Activated CD4-positive, alpha-beta T cell treated with anti-CD3 and anti-CD28 coated beads, Interleukin-2, Interleukin-4, amounts not matched to agents 100 ng/mL and 50 ng/mL, durations not matched to agents 16 hours and 8 hours (primary cell): ENCODE results near the gene EBF4.

Experiments
- DNase-seq: peaks from one replicate; pipeline ENCODE4 v3.0.0-alpha.2; 2020; ENCODE audit warnings: low spot score

Gene EBF4, protein sequence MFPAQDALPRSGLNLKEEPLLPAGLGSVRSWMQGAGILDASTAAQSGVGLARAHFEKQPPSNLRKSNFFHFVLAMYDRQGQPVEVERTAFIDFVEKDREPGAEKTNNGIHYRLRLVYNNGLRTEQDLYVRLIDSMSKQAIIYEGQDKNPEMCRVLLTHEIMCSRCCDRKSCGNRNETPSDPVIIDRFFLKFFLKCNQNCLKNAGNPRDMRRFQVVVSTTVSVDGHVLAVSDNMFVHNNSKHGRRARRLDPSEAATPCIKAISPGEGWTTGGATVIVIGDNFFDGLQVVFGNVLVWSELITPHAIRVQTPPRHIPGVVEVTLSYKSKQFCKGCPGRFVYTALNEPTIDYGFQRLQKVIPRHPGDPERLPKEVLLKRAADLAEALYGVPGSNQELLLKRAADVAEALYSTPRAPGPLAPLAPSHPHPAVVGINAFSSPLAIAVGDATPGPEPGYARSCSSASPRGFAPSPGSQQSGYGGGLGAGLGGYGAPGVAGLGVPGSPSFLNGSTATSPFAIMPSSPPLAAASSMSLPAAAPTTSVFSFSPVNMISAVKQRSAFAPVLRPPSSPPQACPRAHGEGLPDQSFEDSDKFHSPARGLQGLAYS

DNA sequence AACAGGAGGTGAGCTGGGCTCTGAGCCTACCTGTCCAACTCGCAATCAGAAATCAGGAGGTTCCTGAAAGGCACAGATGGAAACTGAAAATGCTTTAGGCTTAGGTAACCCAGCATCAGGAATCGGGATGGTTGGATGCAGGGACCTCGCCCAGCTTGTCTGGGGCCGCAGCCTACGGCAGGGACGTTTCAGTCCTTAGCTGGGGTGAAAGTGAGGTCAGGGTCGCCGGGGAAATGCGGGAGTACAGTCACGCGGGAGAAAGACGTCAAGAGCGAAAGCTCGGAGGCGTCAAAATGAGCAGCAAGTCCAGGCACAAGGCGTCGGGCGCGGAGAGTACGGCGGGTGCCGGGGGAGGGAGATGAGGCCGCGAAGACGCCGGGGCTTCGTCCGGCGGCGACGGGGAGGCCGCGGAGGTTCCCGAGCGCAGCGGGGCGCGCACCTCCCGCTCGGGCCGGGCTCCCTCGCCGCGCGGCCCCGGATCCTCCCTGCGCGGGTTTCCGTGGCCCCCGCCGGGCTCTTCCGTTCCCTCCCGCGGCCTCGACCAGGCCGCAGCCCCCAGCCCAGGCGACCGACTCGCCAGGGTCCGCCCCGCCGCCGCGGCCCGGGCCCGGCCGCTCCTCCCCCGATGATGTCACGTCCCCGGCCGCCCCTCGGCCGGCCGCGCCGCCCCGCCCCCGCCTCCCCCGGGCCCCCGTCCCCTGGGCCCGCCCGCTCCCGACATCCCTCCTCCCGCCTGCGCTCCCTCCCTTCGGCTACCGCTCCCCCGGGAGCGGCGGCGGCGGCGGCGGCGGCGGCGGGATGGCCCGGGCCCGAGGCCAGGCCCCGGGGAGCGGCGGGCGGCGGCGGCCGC lies at the start of gene EBF4:
EBF4 (plus strand) TSS at position 745 of the 850 bp plus-strand sequence. CDS start 866 bp downstream, outside the sequence.
- DNase-seq, result no peak

DNA sequence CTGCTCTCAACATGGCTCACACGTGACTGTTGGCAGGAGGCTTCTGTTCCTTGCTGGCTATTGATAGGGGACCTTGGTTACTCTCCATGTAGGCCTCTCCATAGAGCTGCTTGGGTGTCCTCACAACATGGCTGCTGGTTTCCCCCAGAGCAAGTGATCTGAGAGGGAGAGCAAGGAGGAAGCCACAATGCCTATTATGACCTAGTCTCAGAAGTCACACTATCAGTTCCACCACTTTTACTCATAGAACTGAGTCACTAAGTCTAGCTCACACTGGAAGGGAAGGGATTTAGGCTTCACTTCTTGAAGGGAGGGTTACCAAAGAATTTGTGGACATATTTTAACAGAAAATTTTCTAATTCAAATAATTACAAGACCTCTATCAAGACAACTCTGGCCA lies 48.9 kb upstream of the EBF4 start:
- no peak for DNase-seq

DNA sequence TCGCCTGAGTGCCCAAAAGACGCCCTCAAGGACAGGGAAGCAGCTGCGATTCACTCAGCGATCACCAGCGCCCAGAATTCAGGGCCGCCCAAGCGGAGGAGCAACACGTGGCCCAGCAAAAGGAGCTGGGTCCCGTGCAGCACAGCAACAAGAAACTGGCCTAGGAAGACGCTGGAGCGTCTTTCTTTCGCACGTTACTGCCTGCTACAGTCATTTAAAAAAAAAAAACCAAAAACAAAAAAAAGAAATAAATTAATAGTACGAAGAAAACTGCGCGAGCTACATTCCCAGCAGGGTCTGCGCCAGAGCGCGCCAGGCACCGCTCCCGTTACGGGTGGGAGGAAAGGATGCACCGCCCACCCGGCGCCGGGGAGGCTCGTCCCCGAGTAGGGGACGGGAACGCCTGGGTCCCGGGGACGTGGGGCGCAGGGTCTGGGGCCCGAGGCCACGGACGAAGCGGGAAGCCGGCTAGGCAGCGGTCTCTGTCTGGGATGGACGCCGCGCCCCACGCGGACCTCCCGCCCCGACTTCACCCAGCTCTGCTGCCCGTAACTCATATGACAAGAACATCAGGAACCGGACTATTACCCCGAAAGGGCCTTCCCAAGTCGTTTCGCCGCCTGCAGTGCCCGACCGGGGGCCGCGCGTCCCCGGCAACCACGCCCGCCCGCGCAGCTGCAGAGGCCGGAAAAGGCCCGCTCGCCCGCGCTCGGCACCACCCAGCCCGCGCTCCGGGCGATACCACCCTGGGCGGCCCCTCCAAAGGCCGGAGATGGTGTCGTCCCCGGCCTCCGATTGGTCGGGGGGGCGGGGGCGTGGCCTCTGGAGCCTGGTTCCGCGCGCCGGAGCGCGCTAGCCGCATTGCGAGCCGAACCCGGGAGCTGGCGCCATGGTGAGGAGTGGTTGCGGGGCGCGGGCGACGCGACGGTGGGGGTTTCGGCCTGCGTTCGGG lies 40.5 kb upstream of the EBF4 start, which contains the start of gene NOP56:
NOP56 (plus strand) TSS at position 861 of the 952 bp plus-strand sequence; CDS start at position 890, 29 bp downstream.
- peak; percentile 95 for DNase-seq

DNA sequence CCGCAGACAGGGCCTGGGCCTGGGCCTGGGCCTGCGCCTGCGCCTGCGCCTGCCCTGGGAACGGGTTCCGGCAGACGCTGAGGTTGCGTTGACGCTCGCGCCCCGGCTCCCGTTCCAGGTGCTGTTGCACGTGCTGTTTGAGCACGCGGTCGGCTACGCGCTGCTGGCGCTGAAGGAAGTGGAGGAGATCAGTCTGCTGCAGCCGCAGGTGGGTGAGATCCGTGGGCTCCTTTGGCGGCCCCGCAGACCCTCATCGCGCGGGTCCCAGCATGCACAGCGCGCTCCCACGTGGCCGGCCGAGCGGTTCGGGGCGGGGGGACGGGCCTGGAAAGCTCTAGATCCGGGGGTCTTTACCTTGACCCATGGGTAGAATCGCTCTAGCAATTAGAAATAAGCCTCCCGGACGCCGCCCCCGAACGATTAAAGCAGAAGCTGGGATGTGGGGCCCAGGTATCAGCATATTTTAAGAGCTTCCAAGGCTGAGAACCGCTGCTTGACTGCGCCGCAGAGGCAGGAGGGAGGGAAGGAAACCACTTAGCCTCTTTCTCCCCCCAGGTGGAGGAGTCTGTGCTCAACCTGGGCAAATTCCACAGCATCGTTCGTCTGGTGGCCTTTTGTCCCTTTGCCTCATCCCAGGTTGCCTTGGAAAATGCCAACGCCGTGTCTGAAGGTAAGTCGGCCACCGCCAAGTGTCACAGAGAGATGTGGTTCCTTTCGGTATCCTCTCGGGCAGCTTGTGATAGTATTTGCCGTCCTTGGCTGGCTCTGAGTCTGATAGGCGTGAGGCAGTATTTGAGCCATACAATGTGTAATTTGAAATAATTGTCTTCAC lies 39.6 kb upstream of the EBF4 start:
- DNase-seq, result no peak

DNA sequence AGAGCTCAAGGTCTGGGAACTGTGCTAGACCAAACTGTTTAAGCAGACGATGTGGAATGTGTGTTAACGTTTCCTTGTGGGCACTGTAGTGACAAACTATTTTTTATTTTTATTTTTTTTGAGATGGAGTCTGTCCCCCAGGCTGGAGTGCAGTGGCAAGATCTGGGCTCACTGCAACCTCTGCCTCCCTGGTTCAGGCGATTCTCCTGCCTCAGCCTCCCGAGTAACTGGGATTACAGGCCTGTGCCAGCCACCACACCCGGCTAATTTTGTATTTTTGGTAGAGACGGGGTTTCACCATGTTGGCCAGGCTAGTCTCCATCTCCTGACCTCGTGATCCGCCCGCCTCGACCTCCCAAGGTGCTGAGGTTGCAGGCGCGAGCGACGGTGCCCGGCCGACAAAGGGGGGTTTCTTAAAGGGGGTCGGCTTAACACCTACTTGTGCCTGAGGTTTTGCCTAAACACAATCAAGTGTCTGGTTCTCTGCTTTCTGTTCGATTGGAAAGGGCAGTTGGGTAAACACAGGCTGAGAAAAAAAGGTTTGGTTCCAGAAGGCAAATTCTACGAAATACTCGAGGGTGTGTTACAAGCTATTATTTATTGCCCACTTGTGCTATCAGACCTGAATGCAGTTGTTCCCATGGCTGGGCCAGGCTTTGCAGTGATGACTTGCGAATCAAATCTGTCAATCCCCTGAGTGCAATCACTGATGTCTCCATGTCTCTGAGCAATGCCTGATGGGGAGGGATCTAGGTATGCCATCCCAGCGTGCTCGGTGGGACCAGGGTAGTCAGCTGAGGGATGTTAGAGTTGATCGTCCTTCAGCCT lies 38.8 kb upstream of the EBF4 start:
- no peak for DNase-seq

DNA sequence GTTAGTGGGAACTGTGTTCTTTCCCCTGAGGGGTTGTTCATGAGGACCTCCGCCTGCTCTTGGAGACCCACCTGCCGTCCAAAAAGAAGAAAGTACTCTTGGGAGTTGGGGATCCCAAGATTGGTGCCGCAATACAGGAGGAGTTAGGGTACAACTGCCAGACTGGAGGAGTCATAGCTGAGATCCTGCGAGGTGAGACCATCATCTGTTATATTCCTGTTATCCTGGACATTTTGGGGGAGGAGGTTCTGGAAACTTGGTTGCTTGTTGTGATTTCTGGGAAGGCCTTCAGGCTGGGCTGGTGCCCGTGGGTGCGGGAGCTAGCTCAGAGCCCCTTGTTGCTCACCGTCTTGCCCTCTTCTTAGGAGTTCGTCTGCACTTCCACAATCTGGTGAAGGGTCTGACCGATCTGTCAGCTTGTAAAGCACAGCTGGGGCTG lies 38.2 kb upstream of the EBF4 start:
- DNase-seq, result no peak

DNA sequence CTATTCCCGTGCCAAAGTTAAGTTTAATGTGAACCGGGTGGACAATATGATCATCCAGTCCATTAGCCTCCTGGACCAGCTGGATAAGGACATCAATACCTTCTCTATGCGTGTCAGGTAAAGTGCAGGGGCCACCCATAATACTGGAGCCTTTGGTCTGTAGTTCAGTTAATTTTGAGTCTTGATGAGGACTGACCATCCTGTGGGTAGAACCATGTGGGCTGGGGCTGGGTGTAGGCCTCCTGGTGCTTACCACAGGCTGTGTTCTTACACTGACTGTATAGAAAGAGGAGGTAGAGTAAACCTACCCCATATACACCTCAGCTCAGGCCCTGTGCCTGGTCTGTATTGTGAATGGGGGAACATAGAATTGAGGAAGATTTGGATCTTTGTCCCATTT lies 37.7 kb upstream of the EBF4 start:
- DNase-seq, result no peak

DNA sequence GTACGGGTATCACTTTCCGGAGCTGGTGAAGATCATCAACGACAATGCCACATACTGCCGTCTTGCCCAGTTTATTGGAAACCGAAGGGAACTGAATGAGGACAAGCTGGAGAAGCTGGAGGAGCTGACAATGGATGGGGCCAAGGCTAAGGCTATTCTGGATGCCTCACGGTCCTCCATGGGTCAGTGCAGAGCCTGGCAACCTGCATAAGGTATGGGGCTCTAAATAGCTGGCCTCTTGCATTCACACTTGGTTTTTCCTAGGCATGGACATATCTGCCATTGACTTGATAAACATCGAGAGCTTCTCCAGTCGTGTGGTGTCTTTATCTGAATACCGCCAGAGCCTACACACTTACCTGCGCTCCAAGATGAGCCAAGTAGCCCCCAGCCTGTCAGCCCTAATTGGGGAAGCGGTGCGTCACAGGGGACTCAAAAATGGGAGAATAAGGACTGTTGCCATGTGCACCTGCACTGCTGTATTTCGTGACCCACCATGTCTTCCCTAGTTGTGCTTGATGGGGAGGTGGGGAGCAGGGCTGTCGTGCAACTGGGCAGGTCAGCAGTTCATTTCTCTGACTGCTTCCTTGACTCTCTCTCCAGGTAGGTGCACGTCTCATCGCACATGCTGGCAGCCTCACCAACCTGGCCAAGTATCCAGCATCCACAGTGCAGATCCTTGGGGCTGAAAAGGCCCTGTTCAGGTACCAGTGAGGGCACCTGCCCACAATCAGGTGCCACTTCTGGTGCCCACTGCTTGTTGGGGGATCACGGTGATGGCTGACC lies 37.1 kb upstream of the EBF4 start:
- no peak for DNase-seq

DNA sequence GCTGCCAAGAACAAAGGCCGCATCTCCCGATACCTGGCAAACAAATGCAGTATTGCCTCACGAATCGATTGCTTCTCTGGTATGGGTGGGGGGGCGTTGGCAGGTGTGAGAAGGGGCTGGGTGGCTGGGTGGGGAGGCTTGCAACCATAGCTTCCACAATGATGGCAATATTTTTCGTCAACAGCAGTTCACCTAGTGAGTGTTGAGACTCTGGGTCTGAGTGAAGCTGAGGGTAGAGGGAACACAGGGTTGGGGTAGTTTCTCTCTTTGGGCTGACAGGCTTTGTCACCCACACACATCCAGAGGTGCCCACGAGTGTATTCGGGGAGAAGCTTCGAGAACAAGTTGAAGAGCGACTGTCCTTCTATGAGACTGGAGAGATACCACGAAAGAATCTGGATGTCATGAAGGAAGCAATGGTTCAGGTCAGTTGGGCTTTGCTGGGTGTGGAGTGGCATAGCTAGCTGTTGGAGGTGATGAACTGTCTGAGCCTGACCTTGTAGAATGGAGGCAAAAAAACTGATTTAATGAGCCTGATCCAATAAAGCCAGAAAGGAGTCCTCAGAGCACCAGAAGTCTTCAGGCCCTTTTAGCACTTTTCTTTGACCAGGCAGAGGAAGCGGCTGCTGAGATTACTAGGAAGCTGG lies 36.0 kb upstream of the EBF4 start:
- no peak for DNase-seq

DNA sequence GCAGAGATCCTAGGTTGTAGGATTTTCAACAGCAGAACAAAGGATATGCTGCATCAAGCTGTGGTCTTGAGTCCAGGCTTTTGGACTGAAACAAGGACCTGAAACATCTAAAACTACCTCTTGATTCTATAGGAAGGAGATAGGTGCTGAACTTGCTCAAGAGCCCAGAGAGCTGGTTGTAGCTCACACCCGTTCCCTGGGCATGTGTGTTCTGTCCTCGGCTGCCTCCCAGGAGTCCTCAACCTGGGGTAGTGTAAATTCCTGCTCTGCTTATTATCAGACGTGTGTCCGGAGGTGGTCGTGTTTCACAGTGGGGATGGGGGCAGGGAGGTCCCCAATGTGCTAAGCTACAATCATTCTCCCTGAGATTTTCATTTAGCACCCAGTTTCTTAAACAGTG lies 35.3 kb upstream of the EBF4 start:
- DNase-seq, result no peak

DNA sequence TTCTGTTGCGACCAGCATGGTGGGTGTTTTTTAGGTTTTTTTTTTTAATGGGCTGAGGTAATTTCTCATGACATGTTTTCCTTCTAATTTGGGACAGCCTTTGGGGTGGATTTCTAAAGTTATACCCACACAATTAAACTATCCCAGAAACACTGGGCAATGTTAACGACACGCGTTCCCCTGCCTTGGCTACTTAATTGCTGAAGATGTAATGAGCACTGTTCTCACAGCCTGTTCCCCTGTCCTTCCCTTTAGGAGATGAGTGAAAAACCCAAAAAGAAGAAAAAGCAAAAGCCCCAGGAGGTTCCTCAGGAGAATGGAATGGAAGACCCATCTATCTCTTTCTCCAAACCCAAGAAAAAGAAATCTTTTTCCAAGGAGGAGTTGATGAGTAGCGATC lies 34.9 kb upstream of the EBF4 start:
- DNase-seq, result no peak

DNA sequence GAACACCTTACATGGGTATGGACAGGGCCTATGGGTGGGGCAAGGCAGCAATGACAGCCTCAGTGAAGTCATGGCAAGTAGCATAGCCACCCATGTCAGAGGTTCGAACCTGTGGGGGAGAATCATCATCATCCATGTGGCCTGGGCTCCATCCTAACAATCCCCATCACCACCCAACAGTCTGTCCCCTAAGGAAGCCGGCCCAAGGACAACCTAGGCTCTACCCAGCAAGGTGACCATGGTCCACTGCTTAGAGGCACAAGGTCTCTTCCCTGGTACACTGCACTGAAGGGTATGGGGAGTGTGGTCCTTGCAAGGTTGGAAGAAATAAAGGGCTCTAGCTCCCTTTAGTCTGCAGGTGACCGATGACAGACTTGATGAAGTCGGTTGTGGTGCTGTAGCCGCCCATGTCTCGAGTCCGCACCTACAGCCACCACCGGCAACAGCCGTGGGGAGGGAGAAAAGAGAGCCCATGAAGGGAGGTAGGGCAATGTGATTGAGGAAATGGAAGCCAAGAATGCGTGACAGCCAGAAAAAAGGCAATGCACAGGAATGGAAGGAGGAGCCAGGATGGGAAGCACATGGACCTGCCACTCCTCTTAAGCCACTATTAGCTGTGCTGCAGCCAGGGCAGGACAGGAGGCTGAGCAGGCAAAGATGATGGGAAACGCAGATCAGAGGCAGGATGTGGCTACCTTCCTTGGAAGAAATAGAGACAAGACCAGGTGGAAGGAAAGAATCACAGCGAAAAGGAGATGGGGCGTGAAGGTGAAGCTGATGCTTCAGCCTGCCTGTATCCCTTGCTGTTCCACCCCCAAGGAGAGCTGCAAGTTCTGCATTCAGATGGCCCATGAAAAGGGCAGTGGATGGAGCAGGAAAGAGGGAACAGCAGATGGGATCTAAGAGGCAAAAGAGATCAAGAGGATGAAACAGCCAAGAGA lies 33.9 kb upstream of the EBF4 start:
- DNase-seq, result no peak

DNA sequence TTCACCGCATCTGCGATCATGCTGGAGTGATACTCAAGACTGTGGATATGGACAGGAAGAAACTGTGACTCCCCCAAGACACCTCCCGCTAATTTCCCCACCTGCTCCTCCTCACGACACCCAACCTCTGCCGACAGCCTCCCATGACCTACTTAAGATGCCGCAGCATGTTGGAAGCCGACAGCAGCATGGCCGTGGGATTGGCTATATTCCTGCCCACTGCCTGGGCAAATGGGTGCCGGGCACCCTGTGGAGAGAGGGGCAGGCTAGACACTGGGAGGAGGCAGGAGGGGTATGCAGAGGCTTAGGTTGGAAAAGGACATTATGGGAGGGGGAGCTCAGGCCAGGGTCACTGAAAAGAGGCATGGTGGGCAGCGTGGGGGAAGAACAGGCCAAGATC lies 33.0 kb upstream of the EBF4 start:
- no peak for DNase-seq

DNA sequence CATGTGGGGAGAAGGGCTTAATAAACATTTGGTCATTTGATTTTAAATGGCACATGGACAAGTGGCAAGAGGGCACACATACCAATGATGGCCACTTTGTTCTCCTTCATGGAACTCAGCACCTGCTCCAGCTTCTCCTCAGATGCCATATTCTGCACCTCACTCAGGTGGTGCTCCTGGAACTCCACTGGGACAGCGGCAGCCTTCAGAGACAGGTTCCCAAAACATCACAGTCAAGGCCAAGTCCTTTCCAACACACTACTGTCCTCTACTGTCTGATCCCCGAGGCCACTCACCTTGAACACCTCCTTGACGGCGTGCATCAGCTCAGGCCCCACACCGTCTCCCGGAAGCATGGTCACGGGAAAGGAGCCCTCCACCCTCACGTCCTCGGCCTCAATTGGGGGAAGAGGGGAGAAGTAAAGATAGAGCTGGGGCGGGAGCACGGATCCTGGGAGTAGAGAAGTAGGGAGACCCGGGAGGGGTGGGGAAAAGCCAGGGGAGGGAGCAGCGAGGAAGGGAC lies 29.2 kb upstream of the EBF4 start:
- no peak for DNase-seq

DNA sequence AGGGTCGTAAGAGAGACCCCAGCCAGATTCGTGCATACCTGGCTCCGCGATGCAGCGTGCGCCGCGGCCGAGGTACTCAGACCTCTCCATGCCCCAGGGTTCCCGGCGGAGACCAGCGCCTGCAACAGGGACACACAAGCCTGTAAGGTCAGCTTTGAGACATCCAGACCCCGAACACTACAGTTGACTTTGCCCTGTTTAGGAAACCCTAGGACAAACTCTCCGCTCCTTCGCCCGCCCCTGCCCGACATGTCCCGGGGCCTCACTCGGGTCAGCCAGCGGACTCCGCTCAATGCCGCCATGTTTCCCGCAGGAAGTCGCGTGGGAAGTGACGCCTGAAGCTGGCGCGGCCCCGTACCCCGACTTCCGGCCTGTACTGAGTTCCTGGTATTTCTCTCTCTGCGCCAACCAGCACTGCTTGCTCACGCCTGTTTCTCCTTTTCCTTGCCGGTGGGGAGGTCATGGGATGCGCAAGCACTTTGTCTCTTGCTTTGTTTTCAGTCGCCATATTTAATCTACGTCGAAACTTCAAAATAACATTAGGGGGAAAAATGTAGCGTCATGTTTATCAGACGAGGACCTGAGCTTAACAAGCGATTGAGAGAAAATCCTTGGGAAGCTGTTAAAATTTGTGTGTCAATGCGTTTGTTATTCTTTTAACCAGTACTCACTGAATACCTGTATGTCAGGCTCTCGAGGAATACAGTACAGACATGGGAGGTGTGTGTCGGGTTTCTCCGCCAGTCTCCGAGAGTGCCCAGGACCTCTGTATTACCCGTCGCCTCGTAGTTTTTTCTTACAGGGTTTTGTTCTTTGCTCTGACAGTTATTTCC lies 28.5 kb upstream of the EBF4 start, which contains the start of gene IDH3B:
IDH3B (minus strand) TSS at position 330 of the 833 bp plus-strand sequence; CDS start at position 302, 28 bp downstream.
- DNase-seq, result peak; percentile 93

DNA sequence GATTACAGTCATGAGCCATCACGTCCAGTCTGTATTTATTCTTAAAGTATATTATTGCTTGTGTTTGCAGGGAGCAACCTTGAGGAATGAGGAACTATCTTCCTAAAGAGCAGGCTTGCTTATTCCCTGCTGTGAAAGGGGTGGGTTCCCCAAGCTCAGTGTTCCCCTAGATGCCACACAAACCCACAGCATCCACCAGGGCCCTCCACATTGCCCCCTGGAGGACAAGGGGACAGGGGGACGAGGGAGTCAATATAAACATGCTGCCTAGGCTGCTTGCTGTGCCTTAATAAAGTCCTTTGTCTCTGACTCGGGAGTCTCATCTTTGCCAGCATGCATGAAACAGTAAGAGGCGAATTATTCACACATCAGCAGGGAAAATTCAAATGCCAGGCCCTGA lies 20.6 kb upstream of the EBF4 start:
- no peak for DNase-seq
